ENCODE results near the gene CDH4. TPM values are rescaled to one million over a fixed set of nuclear protein-coding genes. Genes with fewer than 3 reads are reported as not detected.

The CDH4 gene
- polyA plus RNA-seq, 1 experiment = 1.5 TPM

DNA sequence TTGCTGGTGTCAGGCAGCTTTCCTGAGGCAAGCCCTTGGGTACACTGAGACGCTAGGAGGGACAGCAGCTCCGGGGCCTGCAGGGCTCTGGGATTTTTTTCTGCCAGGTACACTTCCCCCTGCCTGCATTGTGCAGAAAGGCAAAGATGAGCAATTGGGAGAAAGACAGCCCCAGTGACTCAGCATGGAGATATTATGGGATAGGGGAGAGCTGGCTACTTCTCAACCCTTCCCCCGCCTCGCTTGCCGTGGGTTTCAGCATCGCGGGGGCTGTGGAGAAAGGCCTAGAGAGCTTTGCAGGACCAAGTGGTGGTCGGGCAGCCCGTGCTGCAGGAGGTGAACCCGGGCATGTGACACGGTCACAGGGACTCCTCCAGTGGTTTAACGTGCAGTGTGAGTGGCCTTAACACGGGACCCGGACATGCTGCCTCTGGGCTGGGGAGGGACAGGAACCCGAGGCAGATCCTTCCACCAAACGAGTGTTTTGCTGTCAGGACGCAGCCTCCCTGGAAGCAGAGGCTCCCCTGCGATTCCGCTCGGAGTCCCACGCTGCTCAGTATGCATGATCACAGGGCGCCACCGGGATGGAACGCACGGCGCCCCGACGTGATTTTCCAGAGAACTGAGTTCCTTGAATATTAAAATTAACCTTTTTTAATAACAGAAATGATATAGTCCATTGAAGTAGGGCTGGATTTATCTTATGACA is 139.9 kb downstream of the CDH4 start:
- TF ChIP-seq, protein P1, sequence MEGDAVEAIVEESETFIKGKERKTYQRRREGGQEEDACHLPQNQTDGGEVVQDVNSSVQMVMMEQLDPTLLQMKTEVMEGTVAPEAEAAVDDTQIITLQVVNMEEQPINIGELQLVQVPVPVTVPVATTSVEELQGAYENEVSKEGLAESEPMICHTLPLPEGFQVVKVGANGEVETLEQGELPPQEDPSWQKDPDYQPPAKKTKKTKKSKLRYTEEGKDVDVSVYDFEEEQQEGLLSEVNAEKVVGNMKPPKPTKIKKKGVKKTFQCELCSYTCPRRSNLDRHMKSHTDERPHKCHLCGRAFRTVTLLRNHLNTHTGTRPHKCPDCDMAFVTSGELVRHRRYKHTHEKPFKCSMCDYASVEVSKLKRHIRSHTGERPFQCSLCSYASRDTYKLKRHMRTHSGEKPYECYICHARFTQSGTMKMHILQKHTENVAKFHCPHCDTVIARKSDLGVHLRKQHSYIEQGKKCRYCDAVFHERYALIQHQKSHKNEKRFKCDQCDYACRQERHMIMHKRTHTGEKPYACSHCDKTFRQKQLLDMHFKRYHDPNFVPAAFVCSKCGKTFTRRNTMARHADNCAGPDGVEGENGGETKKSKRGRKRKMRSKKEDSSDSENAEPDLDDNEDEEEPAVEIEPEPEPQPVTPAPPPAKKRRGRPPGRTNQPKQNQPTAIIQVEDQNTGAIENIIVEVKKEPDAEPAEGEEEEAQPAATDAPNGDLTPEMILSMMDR (IDR thresholded peaks at IDR 0.05; ENCODE audit: insufficient read depth, low read depth, low read length) = no peak
- Histone ChIP-seq H3K4me3 (ENCODE audit: low read depth, low read length) (no peak overlapping the region), H3K36me3 (ENCODE audit: control insufficient read depth, insufficient read depth, low read length) (no peaks in the 10 kb centered on the region), H3K27me3 (ENCODE audit: control insufficient read depth, insufficient read depth, low read length) (no peaks in the 10 kb centered on the region)
- POLR2A ChIA-PET = no interaction called here
- no peak for DNase-seq (ENCODE audit: low read depth)
- CTCF ChIA-PET = no interaction called here

DNA sequence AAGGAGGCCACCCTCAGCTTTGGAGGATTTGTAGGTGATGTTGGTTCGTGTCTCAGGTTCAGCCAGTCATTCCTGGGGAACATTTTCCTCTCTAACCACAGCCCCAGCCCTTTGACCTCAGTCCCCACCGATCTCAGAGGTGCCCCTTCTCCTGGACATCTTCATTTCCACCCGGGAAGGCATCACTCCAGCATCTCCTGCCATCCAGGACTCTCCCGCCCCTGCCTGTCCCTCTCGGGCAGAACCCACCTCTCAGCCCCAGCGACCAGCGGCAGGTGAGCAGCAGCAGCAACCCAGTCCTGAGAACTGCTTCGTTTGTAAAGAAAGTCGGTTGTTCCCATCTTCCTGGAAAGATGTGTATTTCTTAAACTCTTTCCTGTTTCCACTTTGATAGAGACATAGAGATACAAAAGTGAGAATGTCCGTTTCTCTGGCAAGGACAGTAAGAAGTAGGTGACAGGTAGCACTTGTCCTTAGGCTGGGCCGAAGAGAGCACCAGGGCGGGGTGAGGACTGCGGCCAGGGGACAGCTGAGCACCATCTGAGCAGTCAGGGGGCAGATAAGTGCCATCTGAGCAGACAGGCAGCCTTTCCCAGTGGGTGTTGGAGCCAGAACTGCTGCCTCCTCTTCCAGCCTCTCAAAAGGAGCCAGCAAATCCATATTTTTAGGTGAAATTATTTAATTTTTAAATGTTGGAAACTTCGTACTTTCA is 142.2 kb downstream of the CDH4 start:
- Histone ChIP-seq H3K36me3 (ENCODE audit: control insufficient read depth, insufficient read depth, low read length) (no peaks in the 10 kb centered on the region), H3K27me3 (ENCODE audit: control insufficient read depth, insufficient read depth, low read length) (no peaks in the 10 kb centered on the region), H3K4me3 (ENCODE audit: low read depth, low read length) (no peak overlapping the region)
- no peak for DNase-seq (ENCODE audit: low read depth)
- ChIA-PET CTCF (no interaction called here), POLR2A (no interaction called here)
- TF ChIP-seq, protein P1 (IDR thresholded peaks at IDR 0.05; ENCODE audit: insufficient read depth, low read depth, low read length) = no peak

DNA sequence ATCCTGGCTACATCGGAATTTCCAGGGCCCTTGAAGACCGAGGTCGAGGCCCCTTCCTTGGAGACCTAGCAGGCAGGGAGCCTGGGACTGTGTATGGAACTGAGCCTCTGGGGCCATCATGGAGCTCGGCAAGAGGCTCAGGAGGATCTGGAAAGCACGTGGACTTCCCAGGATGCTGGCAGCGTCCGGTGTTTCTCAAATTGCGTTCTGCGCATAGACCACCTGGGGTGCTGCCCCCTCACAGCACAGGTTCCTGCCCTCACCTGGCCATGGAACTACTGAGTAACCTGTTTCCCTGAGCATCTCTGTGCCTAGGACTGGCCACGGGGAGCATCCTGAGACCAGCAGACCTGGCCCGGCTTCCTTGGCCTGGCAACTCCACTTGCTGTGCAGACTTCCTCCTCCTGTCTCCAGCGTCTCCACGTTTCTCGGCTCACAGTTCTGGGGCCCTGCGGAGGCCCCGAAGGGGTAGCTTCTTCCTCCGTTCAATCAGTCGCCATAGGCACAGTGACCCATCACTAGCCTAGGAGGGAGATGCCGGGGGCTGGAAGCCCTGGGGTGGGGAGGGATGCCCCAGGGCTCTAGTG is 144.3 kb downstream of the CDH4 start:
- POLR2A ChIA-PET = no interaction called here
- CTCF ChIA-PET = no interaction called here
- TF ChIP-seq, protein P1 (IDR thresholded peaks at IDR 0.05; ENCODE audit: insufficient read depth, low read depth, low read length) = no peak
- no peak for DNase-seq (ENCODE audit: low read depth)
- Histone ChIP-seq H3K36me3 (ENCODE audit: control insufficient read depth, insufficient read depth, low read length) (no peaks in the 10 kb centered on the region), H3K4me3 (ENCODE audit: low read depth, low read length) (no peak overlapping the region), H3K27me3 (ENCODE audit: control insufficient read depth, insufficient read depth, low read length) (no peaks in the 10 kb centered on the region)

DNA sequence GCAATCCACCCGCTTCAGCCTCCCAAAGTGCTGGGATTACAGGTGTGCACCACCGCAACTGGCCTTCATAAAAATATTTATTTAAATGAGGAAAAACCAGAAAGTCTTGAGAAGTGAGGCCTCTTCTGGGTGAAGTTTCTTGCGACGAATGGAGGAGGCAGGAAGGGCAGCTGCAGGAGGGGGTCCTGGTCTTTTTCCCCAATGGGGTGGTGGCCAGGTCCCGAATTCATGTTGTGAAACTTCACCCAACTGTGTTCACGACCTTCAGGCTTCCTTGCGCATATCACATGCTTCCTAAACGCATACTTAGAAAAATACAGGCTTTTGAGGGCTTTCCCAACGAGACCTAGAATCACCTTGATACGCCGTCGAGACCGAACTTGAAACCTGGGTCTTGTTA is 145.1 kb downstream of the CDH4 start:
- DNase-seq (ENCODE audit: low read depth) = no peak
- CTCF ChIA-PET = no interaction called here
- H3K4me3 ChIP-seq (ENCODE audit: low read depth, low read length) = no peak overlapping the region
- TF ChIP-seq, protein P1 (IDR thresholded peaks at IDR 0.05; ENCODE audit: insufficient read depth, low read depth, low read length) = no peak
- POLR2A ChIA-PET = no interaction called here
- no peaks in the 10 kb centered on the region for H3K36me3 ChIP-seq (ENCODE audit: control insufficient read depth, insufficient read depth, low read length)
- no peaks in the 10 kb centered on the region for H3K27me3 ChIP-seq (ENCODE audit: control insufficient read depth, insufficient read depth, low read length)

DNA sequence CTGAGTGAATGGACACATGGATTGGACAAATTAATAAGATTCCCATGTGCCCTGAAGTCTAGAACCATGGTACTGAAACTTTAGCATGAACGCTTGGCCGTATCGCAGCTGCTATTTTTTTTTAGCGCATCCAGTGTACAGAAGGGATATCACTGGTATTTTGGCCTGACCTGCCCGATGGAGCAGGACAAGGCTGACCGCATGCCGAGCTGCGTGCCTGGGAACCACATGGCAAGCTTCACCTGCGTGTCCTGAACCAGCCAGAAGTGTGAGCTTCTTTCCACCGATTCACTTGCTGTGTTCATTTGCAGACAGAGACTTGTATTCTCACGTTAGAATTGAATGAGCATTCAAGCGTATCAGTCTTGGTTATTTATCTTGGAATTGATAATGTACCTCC is 145.7 kb downstream of the CDH4 start:
- Histone ChIP-seq H3K4me3 (ENCODE audit: low read depth, low read length) (no peak overlapping the region), H3K36me3 (ENCODE audit: control insufficient read depth, insufficient read depth, low read length) (no peaks in the 10 kb centered on the region), H3K27me3 (ENCODE audit: control insufficient read depth, insufficient read depth, low read length) (no peaks in the 10 kb centered on the region)
- ChIA-PET POLR2A (no interaction called here), CTCF (no interaction called here)
- TF ChIP-seq, protein P1 (IDR thresholded peaks at IDR 0.05; ENCODE audit: insufficient read depth, low read depth, low read length) = no peak
- DNase-seq (ENCODE audit: low read depth) = no peak

All from BJ (cell line).